GM10847 (cell line): ENCODE results near the gene MGMT.

Experiments
- POLR2A ChIP-seq: IDR thresholded peaks from 2 replicates; pipeline ENCODE4 v1.6.1; 2011; ENCODE audit not compliant: insufficient read length; ENCODE audit errors: extremely low read depth

MGMT gene

DNA sequence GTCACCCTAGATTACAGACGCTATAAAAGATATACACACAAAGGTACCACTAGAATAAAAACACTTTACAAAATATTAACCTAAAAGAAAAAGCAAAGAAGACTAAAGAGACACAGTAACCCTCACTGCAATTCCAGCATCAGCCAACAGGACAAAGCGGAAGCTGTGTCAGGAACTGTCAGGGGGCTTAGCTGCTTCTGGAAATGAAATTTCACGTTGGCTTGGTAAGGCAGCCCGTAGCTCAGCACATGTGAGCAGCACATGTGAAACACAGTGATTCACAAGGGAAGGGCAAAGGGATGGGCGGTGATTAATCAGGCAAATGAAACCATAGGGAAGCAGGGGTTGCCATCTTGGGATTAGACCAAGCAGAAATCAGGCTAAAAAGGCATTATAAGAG lies 195.4 kb downstream of the MGMT start:
- no peak for TF ChIP-seq POLR2A

DNA sequence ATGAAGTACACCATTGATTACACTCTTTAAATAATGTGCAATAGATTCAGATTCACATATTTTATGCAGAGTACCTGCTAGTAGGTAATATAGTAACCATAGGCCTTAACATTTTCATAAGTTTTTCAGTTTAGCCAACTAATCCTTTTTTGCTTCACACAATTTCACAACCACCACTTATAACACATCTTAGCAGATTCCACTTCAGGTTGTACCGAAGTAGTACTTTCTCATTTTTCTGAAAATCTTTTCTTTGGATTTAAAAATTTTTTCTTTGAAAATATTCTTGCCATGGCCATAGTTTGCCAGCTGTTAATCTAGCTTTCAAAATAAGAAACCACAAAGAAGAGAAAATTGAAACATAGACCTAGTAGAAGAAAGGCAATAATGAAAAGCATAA lies 203.1 kb downstream of the MGMT start:
- no peak for TF ChIP-seq POLR2A

DNA sequence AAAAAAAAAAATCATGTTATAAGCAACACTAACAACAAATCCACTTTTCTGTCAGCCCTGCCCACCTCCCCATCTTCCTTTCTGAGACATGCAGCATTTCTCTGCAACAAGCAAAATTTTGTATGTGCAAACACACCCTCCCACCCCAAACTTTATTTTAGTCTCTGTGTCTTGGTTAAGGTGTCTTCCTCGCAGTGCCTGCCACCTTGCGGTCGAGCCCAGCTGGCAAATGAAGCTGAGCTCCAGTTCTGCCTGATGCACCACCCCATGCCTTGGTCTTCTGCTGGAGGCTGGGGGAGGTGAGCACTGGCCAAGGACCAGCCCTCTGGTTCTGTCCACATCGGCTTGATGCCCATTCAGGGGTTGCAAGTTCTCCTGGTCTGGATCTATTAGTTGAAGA lies 206.3 kb downstream of the MGMT start:
- no peak for TF ChIP-seq POLR2A

GRCh38 chr10:129675027-129675769 lies 208.2 kb downstream of the MGMT start:
- TF ChIP-seq POLR2A: no peak

DNA sequence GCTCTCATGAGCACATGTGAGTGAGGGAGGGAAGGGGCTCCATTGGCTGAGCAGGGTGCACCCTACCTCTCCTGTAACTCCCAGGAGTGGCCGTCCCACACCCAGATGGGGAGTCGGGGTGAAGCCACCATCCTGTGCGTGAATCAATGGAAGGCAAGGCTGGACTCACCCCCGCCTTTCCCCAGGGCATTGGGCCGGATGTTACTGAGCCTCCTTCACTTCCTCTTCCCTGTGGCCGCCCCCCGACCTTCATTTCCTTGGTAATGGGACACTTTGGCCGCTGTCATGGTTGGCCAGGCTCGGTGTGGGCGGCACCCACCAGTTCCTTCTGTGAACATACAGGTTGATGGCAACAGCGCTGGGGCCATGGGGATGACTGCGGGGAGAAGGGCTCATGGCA lies 209.0 kb downstream of the MGMT start:
- no peak for TF ChIP-seq POLR2A

DNA sequence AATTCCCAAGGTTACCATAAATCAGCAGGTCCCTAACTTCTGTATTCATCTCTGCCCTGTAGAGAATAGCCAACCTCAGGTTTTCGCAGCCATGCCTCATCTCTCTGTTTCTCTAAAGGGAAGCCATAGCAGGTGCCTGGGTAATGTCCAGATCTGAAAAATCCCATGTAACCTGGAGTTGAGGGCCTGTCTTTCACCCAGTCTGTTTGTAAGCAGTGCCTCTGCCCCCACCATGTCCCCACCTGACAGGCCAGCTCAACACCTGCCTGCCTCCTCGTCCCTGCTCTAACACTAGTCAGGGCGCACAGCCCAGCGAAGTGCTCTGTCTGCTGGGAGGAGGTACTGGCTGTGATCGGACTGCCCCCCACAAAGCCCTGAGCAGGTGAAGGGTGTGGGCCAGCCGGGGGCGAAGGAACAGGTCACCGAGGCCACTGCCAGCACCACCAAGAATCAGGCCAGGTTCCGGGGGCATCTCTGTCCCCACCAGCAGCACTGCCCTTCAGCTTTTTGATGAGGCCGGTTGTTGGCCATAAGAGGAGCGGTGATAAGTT lies 210.4 kb downstream of the MGMT start:
- TF ChIP-seq POLR2A: no peak

GRCh38 chr10:129678186-129678585 lies 211.1 kb downstream of the MGMT start:
- no peak for TF ChIP-seq POLR2A

GRCh38 chr10:129679207-129679606 lies 212.2 kb downstream of the MGMT start:
- TF ChIP-seq POLR2A: no peak

GRCh38 chr10:129680661-129681344 lies 213.8 kb downstream of the MGMT start:
- no peak for TF ChIP-seq POLR2A

GRCh38 chr10:129681856-129682255 lies 214.8 kb downstream of the MGMT start:
- no peak for TF ChIP-seq POLR2A

DNA sequence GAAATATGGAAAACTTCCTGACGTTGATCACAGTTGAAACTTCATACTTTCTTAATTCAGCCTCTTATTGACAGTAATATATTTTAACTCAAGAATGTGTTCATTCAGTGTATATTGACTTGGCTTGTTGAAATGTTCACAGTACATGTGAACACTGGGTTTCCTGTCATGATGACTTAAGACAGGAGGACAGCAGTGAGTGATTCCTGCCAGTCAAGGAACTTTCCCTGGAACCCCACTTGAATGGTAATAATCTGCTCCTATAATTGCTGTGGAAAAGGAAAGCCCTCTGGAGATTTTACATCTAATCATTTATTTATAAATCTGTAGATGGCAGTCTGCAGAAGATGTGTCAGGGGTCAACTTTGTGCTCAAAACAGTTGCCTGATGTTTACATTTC lies 216.5 kb downstream of the MGMT start:
- TF ChIP-seq POLR2A: no peak

DNA sequence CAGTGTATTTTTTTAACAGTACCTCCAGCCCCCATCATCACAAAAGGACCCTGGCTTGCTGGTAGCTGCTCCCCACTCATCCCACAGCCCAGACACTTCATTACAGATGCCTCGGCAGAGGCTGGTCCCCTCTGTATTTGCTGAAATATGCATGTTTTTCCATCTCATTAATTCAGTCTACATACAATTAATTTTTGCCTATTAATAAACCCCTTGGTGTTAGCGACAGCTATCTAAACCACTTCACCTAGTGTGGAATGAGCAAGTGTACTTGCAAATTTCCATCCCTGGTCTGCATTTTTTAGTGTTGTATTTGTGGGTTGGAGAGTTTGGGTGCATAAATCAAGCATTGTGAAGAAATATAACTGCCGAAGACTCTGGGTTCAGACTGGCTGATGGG lies 216.9 kb downstream of the MGMT start:
- TF ChIP-seq POLR2A: no peak

GRCh38 chr10:129685271-129685670 lies 218.2 kb downstream of the MGMT start:
- no peak for TF ChIP-seq POLR2A

DNA sequence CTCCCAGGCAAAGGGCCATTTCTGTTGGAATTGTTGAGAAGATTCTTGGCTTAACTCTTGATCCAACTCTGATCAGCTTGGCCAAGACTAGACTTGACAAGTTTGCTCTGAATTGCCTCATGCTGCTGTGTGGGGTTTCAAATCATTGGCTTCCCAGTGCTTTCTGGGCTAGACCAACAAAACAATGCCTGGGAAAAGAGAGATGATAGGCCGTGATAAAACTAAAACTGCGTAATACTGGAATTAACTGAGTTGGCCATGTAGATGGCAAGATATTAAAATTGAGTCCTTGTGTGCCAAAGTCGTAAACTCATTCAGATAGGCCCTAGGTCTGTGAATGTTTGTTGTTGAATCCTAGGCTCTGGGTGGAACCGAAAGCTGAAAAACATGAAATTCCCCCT lies 222.6 kb downstream of the MGMT start:
- TF ChIP-seq POLR2A: no peak

DNA sequence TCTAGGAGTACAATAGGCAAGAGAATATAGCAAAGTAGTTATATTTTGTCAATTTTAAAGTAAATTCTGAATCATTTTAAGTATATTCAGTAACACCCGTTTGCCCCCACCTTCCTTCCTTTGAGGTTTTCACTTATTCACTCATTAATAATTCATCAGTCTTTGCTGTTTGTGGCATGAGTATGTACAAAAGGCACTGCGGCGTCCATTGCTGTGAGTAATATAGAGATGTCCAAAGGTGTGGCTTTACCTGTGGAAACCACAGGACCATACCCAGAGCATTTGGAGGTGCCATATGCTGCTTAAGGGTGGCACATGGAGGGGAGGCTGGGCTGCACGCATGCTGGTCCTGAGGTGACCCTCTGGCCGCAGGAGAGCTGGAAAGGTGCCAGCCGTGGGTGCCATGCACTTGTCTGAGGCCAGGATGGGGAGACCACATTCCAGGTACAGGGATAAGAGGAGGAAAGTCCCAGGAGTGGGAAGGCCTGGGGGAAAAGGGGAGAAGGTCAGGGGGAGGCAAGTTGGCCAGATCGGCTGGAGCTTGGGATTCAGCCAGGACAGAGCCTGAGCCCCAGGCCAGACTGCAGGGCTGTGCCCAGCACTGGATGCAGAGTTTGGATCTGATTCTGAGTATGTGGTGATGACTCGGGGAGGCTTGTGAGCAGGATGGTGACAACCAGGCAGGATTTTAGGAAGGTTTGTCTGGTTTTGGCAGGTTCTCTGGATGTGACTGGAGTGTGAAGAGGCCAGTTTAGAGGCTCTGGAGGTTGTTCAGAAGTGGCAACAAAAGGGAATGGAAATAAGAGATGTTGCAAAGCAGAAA lies 223.4 kb downstream of the MGMT start:
- no peak for TF ChIP-seq POLR2A

DNA sequence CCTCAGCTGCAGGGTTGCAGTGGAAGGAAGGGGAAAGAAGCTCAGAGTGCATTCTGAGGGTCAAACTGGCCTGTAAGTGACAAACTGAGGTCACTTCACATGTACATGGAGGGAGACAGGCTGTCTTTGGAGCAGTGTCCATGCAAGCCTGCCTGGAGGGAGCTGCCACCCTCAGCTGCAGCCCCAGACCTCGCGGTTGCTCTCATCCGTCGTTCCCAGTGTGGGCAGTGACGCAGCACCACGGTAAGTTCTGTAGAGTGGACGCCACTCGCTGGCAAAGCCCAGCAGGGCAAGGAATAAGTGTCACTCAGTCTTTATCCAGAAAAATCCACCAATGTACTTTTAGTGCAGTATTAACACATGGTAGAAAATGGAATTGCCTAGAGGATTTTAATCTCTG lies 225.7 kb downstream of the MGMT start:
- no peak for TF ChIP-seq POLR2A
